B cell (primary cell): Measurements from ENCODE around the gene PHEX. TPM values are rescaled to one million over a fixed set of nuclear protein-coding genes. Genes with fewer than 3 reads are reported as not detected.

Source experiments
- ATAC-seq: fragments of 200-7000 bp; cut with Tn5 transposase; one replicate; pipeline ENCODE4 v1.10.0; 2021; ENCODE audit warnings: low read depth, mild to moderate bottlenecking, moderate number of reproducible peaks, moderate library complexity
- CTCF ChIA-PET: fragments of 350-600 bp; sonication (Branson Sonifier 250); formaldehyde crosslinking; loops from one replicate; lab custom pipeline; 2021; ENCODE audit warnings: antibody characterized with exemption, inconsistent platforms; lab: Charles Lee
- POLR2A ChIA-PET: fragments of 350-600 bp; sonication (Branson Sonifier 250); formaldehyde crosslinking; loops from one replicate; lab custom pipeline; 2021; ENCODE audit warnings: antibody characterized with exemption; lab: Charles Lee
- DNase-seq: peaks from one replicate; pipeline ENCODE4 v3.0.0; 2013
- H2AFZ ChIP-seq: 2 replicates; pipeline ENCODE4 v1.6.1; 2012; ENCODE audit warnings: mild to moderate bottlenecking, low read depth, low read length; ENCODE audit not compliant: insufficient read depth, poor library complexity, severe bottlenecking
- H3K27ac ChIP-seq, 2 donors: 1 replicate in 1 of 2; 2 replicates in 1 of 2; pipeline ENCODE4 v1.5.1; 2012 to 2013; ENCODE audit warnings: low read length in 2 of 2, mild to moderate bottlenecking in 2 of 2, moderate library complexity in 1 of 2
- H3K27me3 ChIP-seq, 4 experiments: fragments of 200-600 bp in 1 of 4; sonication (generic) in 1 of 4; replicated peaks in 1 of 4; 1 replicate in 2 of 4; 2 replicates in 2 of 4; pipeline versions ENCODE4 v1.6.1 to v1.7.0; 2013 to 2016; ENCODE audit warnings: low read length in 3 of 4, mild to moderate bottlenecking in 2 of 4, mixed read lengths in 1 of 4, moderate library complexity in 1 of 4; ENCODE audit not compliant: insufficient read depth in 4 of 4, control insufficient read depth in 3 of 4; ENCODE audit errors: control extremely low read depth in 1 of 4
- H3K36me3 ChIP-seq, 2 experiments: replicated peaks in 1 of 2; 1 replicate in 1 of 2; 2 replicates in 1 of 2; pipeline versions ENCODE4 v1.6.1 to v1.7.1; 2013; ENCODE audit warnings: low read length in 1 of 2; ENCODE audit not compliant: insufficient read depth in 2 of 2, control insufficient read depth in 1 of 2; ENCODE audit errors: control extremely low read depth in 1 of 2, extremely low read depth in 1 of 2
- H3K4me1 ChIP-seq, 2 donors: fragments of 200-600 bp in 1 of 2; sonication (generic) in 1 of 2; 1 replicate in 1 of 2; 2 replicates in 1 of 2; pipeline versions ENCODE4 v1.5.1 to v1.6.1; 2013 to 2017; ENCODE audit warnings: low read length in 2 of 2; ENCODE audit not compliant: control insufficient read depth in 2 of 2, insufficient read depth in 2 of 2
- H3K4me2 ChIP-seq: replicated peaks from 2 replicates; pipeline ENCODE3; 2012; ENCODE audit warnings: mild to moderate bottlenecking, low read depth, low read length; ENCODE audit not compliant: poor library complexity, severe bottlenecking
- H3K4me3 ChIP-seq, 5 experiments: fragments of 200-600 bp in 1 of 5; sonication (generic) in 1 of 5; 1 replicate in 3 of 5; 2 replicates in 2 of 5; pipeline versions ENCODE4 v1.5.1 to v1.7.0; 2011 to 2016; ENCODE audit warnings: low read length in 4 of 5, mild to moderate bottlenecking in 4 of 5, low read depth in 2 of 5, control low read depth in 1 of 5, moderate library complexity in 1 of 5; ENCODE audit not compliant: insufficient read depth in 1 of 5; ENCODE audit errors: control extremely low read depth in 1 of 5, extremely low read depth in 1 of 5
- H3K79me2 ChIP-seq: fragments of 200-600 bp; sonication (generic); one replicate; pipeline ENCODE4 v1.6.0; 2016; ENCODE audit warnings: low read length; ENCODE audit not compliant: control insufficient read depth, insufficient read depth
- H3K9ac ChIP-seq: fragments of 200-600 bp; sonication (generic); 2 replicates; pipeline ENCODE4 v1.6.1; 2017; ENCODE audit warnings: mild to moderate bottlenecking, low read length, moderate library complexity
- H3K9me3 ChIP-seq, 3 donors: one replicate each; pipeline versions ENCODE4 v1.6.1 to v1.7.1; 2013; ENCODE audit warnings: low read length in 2 of 3; ENCODE audit not compliant: control insufficient read depth in 2 of 3, insufficient read depth in 1 of 3; ENCODE audit errors: control extremely low read depth in 1 of 3
- H4K20me1 ChIP-seq: 2 replicates; pipeline ENCODE4 v1.6.0; 2012; ENCODE audit warnings: mild to moderate bottlenecking, low read length; ENCODE audit not compliant: insufficient read depth, control insufficient read depth, poor library complexity, severe bottlenecking
- H3K27ac Mint-ChIP-seq: one replicate; pipeline ENCODE4 v1.8.0; 2021; ENCODE audit warnings: mixed read lengths
- H3K27me3 Mint-ChIP-seq: one replicate; pipeline ENCODE4 v1.8.0; 2021; ENCODE audit warnings: mixed read lengths
- H3K4me1 Mint-ChIP-seq: one replicate; pipeline ENCODE4 v1.8.0; 2021; ENCODE audit warnings: mixed read lengths
- H3K4me3 Mint-ChIP-seq: one replicate; pipeline ENCODE4 v1.8.0; 2021; ENCODE audit warnings: mixed read lengths
- H3K9me3 Mint-ChIP-seq: one replicate; pipeline ENCODE4 v1.8.0; 2022; ENCODE audit warnings: mixed read lengths; ENCODE audit not compliant: insufficient read depth
- EZH2 ChIP-seq: IDR thresholded peaks from 2 replicates; pipeline ENCODE4 v1.6.1; 2012; ENCODE audit warnings: borderline replicate concordance, low read depth, mild to moderate bottlenecking, moderate library complexity, low read length; ENCODE audit not compliant: insufficient read depth, poor library complexity, severe bottlenecking
- whole genome bisulfite sequencing: methylation state at CpG from one replicate; pipeline ENCODE4 v1.1.5; 2013; ENCODE audit warnings: missing lambda C conversion rate; ENCODE audit not compliant: insufficient coverage; 5-methylcytosine and 5-hydroxymethylcytosine counted together
- intact Hi-C: fragments of 100-400 bp; cut with micrococcal nuclease; formaldehyde crosslinking; loops from one replicate; pipeline ENCODE4 v1.10.0; 2022
- polyA plus RNA-seq: library from polyadenylated mRNA; depleted of rRNA; stranded (reverse); fragments of >200 nt; gene quantifications from 2 replicates; pipeline ENCODE4 v1.2.3, GENCODE V29; 2012
- total RNA-seq, 2 donors: library from RNA; stranded (reverse); fragments of 120-200 nt in 1 of 2; gene quantifications; 1 replicate in 1 of 2; 2 replicates in 1 of 2; pipeline versions ENCODE4 v1.2.3 to v1.2.4, GENCODE V29; 2013 to 2022
- TF ChIP-seq, protein P1 (sequence below): fragments of 200-600 bp; IDR thresholded peaks from one replicate; pipeline ENCODE4 v1.8.0; 2022; ENCODE audit warnings: antibody characterized with exemption, mild to moderate bottlenecking

Gene PHEX
- total and polyA plus RNA-seq, 2 donors (not counting 1 experiment from before 2014, with no cell fraction given): 0.01 to 0.15 TPM

DNA sequence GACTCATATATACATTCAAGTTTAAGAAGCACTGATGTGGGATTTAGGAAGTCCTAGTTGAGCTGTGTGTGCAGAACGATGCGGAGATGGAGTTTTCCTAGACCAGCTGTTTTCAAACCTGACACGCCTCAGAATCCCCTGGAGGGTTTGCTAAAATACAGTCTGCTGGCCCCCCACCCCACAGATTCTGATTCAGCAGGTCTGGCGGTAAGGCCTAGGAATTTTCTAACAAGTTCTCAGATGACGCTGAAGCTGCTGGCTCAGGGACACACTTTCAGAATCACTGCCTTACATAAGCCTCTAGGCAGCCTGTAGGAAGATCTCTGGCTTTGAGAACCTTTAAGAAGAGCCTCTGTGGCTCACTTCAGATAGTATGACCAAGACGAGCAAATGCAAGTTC lies 73.1 kb downstream of the PHEX start:
- WGBS: no CpG with 5 or more reads among the region's 6 CpGs
- H3K79me2 ChIP-seq: no peaks in the 10 kb centered on the region
- H3K27ac Mint-ChIP-seq: no peak overlapping the region
- H3K27me3 Mint-ChIP-seq: no peaks in the 10 kb centered on the region
- H3K9me3 ChIP-seq: no peaks in the 10 kb centered on the region
- H3K4me3 ChIP-seq: no peak overlapping the region
- H3K4me3 Mint-ChIP-seq: no peak overlapping the region
- no peaks in the 10 kb centered on the region for H3K36me3 ChIP-seq
- no peaks in the 10 kb centered on the region for H3K27me3 ChIP-seq
- H2AFZ ChIP-seq: no peak overlapping the region
- intact Hi-C loops: no loop called here
- TF ChIP-seq, protein P1, sequence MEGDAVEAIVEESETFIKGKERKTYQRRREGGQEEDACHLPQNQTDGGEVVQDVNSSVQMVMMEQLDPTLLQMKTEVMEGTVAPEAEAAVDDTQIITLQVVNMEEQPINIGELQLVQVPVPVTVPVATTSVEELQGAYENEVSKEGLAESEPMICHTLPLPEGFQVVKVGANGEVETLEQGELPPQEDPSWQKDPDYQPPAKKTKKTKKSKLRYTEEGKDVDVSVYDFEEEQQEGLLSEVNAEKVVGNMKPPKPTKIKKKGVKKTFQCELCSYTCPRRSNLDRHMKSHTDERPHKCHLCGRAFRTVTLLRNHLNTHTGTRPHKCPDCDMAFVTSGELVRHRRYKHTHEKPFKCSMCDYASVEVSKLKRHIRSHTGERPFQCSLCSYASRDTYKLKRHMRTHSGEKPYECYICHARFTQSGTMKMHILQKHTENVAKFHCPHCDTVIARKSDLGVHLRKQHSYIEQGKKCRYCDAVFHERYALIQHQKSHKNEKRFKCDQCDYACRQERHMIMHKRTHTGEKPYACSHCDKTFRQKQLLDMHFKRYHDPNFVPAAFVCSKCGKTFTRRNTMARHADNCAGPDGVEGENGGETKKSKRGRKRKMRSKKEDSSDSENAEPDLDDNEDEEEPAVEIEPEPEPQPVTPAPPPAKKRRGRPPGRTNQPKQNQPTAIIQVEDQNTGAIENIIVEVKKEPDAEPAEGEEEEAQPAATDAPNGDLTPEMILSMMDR: no peak
- TF ChIP-seq EZH2: no peak
- H3K27ac ChIP-seq: no peak overlapping the region
- H4K20me1 ChIP-seq: no peaks in the 10 kb centered on the region
- H3K9ac ChIP-seq: no peak overlapping the region
- no peak overlapping the region for H3K4me2 ChIP-seq
- ChIA-PET POLR2A (no interaction called here), CTCF (no interaction called here)
- no peaks in the 10 kb centered on the region for H3K9me3 Mint-ChIP-seq
- no peaks in the 10 kb centered on the region for H3K4me1 ChIP-seq
- H3K4me1 Mint-ChIP-seq: no peaks in the 10 kb centered on the region
- ATAC-seq: no peak
- no peak for DNase-seq

DNA sequence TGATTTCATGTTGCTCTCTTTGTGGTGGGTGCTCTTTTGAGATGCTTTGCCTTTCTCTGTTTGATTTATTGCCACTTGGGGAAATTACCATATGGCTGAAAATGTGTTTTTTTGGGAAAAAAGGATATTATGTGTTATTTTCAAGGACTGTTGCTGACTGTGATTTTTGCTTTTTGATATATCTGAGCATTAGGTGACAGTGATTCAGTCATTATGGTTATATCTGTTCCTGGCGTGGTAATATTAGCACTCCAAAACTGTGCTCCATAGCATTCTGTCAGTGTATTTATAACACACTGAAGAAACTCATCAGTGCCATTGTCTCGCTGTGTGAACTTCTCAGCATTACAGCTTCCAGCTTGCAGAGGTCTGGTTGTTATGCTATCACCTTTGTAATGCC lies 73.8 kb downstream of the PHEX start:
- H4K20me1 ChIP-seq: no peaks in the 10 kb centered on the region
- no peaks in the 10 kb centered on the region for H3K9me3 Mint-ChIP-seq
- 100% methylated on average over 1 of the region's 2 CpGs for WGBS
- no peak overlapping the region for H3K27ac ChIP-seq
- H3K27me3 Mint-ChIP-seq: no peaks in the 10 kb centered on the region
- no peak for DNase-seq
- ATAC-seq: no peak
- no peaks in the 10 kb centered on the region for H3K9me3 ChIP-seq
- no peaks in the 10 kb centered on the region for H3K4me1 ChIP-seq
- no peak overlapping the region for H3K27ac Mint-ChIP-seq
- H3K4me3 Mint-ChIP-seq: no peak overlapping the region
- H3K36me3 ChIP-seq: no peaks in the 10 kb centered on the region
- intact Hi-C loops: no loop called here
- CTCF ChIA-PET: no interaction called here
- no peaks in the 10 kb centered on the region for H3K27me3 ChIP-seq
- POLR2A ChIA-PET: no interaction called here
- H2AFZ ChIP-seq: no peak overlapping the region
- H3K4me3 ChIP-seq: no peak overlapping the region
- H3K9ac ChIP-seq: no peak overlapping the region
- no peak overlapping the region for H3K4me2 ChIP-seq
- H3K79me2 ChIP-seq: no peaks in the 10 kb centered on the region
- H3K4me1 Mint-ChIP-seq: no peaks in the 10 kb centered on the region
- TF ChIP-seq, protein P1: no peak
- no peak for TF ChIP-seq EZH2
